HUES6 (cell line): ENCODE data around the gene RAB11FIP3.

Experiments used
- H3K27ac ChIP-seq: 2 replicates; pipeline ENCODE4 v1.7.0; 2013; ENCODE audit warnings: low read depth, mild to moderate bottlenecking, low read length, inconsistent platforms
- H3K27me3 ChIP-seq: 2 replicates; pipeline ENCODE4 v1.6.1; 2013; ENCODE audit warnings: low read length; ENCODE audit not compliant: control insufficient read depth, insufficient read depth
- H3K36me3 ChIP-seq: 2 replicates; pipeline ENCODE4 v1.6.1; 2013; ENCODE audit warnings: low read length; ENCODE audit not compliant: control insufficient read depth, insufficient read depth
- H3K4me1 ChIP-seq: 2 replicates; pipeline ENCODE4 v1.6.1; 2013; ENCODE audit warnings: low read length; ENCODE audit not compliant: control insufficient read depth, insufficient read depth
- H3K4me3 ChIP-seq: 2 replicates; pipeline ENCODE4 v1.5.1; 2013; ENCODE audit warnings: low read depth, low read length
- H3K9ac ChIP-seq: one replicate; pipeline ENCODE4 v1.6.1; 2013; ENCODE audit warnings: mild to moderate bottlenecking, low read length
- H3K9me3 ChIP-seq: 2 replicates; pipeline ENCODE4 v1.6.1; 2013; ENCODE audit warnings: low read depth, low read length; ENCODE audit not compliant: control insufficient read depth, insufficient read depth

Gene RAB11FIP3

DNA sequence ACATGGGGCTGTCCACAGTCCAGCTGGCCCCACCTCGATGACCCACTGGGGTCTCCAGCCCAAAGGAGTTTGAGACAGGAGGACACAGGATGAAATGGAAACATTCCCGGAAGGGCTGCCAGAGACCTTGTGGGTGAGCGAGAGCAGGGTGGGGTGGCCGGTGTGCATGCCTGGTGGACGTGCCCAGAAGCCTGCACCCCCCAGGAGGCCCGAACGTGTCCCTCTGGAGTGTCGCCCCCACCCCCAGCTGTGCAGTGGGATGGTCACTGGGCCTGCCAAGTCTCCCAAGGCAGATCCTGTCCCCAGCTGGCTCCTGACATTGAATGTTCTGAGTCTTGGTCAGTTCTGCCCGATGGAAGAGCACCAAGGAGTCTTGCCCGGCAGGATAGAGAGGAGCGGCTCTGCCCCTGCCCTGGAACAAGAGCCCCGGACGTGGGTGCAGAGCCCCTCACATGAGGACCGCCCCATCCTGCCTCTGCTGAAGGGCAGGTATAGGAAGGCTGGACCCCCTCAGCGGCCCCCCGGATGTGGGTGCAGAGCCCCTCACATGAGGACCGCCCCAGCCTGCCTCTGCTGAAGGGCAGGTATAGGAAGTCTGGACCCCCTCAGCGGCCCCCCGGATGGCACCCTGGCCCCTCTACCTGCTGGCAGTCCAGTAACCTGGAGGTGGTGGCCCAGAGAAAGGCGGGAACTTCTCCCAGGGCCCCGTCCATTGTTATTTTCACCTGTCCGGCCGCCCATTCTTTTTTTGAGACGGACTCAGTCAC, 99.0 kb downstream of the RAB11FIP3 start:
- no peak overlapping the region for H3K27ac ChIP-seq
- no peak overlapping the region for H3K4me3 ChIP-seq
- H3K9me3 ChIP-seq = no peaks in the 10 kb centered on the region
- H3K36me3 ChIP-seq = peaks cover 16% of the 10 kb centered on the region
- H3K4me1 ChIP-seq = peaks cover 30% of the 10 kb centered on the region
- no peaks in the 10 kb centered on the region for H3K27me3 ChIP-seq
- H3K9ac ChIP-seq = no peak overlapping the region

DNA sequence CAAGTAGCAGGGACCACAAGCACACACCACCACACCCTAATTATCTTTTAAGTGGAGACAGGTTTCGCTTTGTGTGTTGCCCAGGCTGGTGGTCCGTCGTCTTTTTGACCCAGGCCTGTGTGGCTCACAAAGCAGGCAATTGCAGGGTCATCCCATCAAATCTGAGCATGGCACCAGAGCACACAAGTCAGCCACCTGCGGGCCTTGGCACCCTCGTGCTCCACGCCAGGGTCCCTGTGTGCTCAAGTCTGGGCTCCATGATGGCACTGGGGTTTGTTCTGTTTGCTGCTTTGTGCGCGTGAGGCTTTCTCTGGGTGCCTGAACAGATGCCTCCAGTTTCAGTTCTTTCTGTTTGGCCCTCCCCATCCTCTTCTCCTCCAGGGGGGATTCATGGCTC, 99.7 kb downstream of the RAB11FIP3 start:
- Histone ChIP-seq H3K4me1 (peaks cover 35% of the 10 kb centered on the region), H3K27ac (no peak overlapping the region), H3K27me3 (no peaks in the 10 kb centered on the region), H3K9ac (no peak overlapping the region), H3K4me3 (no peak overlapping the region), H3K36me3 (peaks cover 17% of the 10 kb centered on the region), H3K9me3 (no peaks in the 10 kb centered on the region)

DNA sequence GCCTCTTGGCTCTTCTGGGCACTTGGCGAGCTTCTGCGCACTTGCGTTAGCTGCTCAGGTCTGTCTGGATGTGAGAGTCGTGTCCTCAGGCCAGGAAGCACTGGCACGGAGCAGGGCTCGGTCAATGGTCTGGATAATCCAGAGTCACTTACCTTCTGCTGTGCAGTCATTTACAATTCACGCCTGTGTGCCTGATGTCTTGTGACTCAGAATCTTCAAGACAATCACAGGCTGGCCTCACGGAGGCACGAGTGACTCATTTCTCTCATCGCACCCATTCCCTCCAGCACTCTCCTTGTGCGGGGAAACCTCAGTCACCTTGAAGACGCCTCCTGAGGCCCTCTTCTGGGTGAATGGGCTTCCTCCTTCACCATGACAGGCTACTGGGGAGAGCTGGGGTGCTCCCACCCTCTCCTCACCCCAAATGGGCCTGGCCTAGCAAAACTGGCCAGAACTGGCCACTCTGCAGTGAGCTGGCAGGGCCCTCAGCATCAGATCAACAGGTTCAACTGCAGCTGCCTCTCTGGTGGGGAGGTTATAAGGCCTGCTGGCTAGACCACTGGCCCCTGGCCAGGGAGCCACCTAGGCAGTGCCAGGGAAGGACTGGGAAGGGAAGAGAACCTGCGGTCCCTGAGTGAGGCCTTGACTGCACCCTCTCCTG, 100.2 kb downstream of the RAB11FIP3 start:
- Histone ChIP-seq H3K27ac (no peak overlapping the region), H3K4me3 (peak overlapping the region; percentile 80), H3K9ac (peak overlapping the region; percentile 88), H3K9me3 (no peaks in the 10 kb centered on the region), H3K27me3 (no peaks in the 10 kb centered on the region), H3K4me1 (peaks cover 35% of the 10 kb centered on the region), H3K36me3 (peaks cover 15% of the 10 kb centered on the region)

DNA sequence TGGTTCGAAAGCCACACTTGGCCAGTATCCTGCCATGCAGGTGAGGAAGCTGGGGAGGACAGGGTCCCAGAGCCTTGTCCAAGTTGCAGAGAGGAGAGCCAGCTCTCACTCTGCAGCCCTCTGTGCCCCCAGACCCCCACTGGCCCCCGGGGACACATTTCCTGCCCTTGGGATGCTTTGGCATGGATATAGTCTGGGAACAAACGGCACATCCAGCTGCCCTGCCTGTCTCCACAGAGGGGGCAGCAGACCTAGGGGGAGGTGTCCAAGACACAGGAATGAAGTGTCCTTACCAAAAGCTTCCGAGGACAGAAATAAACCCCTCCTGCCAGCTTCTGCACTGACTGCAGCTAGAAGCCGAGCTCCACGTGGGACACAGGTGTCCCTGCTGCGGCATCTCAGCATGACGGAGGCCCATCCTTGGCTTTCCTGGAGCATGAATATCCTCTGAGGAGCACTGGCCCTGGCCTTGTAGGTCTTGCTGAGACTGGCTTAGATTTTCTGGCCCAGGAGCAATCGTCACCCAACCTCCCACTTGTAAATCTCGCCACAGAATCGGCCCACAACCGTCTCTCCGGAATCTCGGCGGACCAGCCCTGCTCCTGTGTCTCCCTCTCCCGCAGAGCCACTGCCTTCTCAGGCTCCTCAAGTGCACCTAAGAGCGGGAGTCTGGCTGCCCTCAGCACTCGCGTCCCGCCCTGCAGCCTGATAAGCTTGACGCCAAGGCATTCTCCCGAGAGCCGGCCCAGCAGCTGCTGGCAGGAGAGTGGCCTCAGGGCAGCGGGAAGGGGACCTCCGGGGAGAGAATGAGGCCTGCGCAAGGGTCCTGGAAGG, 100.9 kb downstream of the RAB11FIP3 start:
- Histone ChIP-seq H3K9ac (peak overlapping the region; percentile 88), H3K27me3 (no peaks in the 10 kb centered on the region), H3K36me3 (peaks cover 11% of the 10 kb centered on the region; the same call in 1 of the 2 replicates), H3K27ac (peak overlapping the region; percentile 99), H3K9me3 (no peaks in the 10 kb centered on the region), H3K4me1 (peaks cover 35% of the 10 kb centered on the region), H3K4me3 (peak overlapping the region; percentile 80)

DNA sequence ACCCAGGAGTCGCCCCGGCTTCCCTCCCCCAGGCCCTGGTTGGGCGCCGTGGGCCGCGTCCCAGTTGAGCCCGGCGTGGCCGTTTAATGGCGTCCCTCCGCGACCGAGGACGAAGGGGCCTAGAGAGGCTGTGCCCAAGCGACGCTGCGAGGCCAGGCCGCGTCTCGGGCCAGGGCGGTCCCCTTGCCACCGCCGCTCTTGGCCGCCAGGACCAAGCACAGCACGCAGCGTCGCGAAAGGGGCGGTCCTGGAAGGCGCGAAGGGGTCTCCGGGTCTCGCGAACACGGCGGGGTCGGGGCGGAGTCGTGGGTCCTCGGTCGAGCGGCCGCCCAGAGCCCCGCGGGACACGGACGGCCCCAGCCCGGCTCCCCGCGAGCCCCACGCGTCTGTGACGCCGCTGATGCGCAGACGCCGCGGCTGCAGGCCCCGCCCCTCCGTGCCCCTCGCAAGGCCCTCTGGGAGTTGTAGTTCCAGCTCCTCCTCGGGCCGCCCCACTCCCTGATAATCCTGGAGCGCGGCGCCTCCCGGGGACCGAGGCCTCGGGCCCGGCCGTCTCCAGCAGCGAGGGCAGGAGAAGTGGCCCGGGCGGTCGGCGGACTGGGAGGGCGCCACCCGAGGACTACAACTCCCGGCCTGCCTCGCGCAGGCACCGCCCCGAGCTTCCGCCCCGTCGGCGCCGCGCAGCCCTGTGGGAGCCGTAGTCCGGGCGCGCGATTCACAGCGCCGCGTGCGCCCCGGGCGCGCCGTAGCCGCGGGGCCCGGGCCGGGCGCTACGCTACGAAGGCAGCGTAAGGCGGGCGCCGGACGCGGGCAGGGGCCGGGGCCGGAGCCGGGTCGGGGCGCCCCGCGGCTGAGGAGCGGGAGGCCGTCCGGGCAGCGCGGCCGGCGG, 101.8 kb downstream of the RAB11FIP3 start, which contains the start of gene CAPN15:
Gene CAPN15, plus strand, starts transcription at position 698 of the 889 bp plus-strand sequence. CDS start 19,127 bp downstream, outside the sequence.
- Histone ChIP-seq H3K27ac (peak within 1 kb of the TSS; percentile 99), H3K9ac (peak within 1 kb of the TSS; percentile 88), H3K9me3 (no peaks in the 10 kb centered on the region), H3K27me3 (no peaks in the 10 kb centered on the region), H3K4me3 (peak within 1 kb of the TSS; percentile 90), H3K4me1 (peaks cover 31% of the 10 kb centered on the region), H3K36me3 (peaks cover 11% of the 10 kb centered on the region; the same call in 1 of the 2 replicates)

DNA sequence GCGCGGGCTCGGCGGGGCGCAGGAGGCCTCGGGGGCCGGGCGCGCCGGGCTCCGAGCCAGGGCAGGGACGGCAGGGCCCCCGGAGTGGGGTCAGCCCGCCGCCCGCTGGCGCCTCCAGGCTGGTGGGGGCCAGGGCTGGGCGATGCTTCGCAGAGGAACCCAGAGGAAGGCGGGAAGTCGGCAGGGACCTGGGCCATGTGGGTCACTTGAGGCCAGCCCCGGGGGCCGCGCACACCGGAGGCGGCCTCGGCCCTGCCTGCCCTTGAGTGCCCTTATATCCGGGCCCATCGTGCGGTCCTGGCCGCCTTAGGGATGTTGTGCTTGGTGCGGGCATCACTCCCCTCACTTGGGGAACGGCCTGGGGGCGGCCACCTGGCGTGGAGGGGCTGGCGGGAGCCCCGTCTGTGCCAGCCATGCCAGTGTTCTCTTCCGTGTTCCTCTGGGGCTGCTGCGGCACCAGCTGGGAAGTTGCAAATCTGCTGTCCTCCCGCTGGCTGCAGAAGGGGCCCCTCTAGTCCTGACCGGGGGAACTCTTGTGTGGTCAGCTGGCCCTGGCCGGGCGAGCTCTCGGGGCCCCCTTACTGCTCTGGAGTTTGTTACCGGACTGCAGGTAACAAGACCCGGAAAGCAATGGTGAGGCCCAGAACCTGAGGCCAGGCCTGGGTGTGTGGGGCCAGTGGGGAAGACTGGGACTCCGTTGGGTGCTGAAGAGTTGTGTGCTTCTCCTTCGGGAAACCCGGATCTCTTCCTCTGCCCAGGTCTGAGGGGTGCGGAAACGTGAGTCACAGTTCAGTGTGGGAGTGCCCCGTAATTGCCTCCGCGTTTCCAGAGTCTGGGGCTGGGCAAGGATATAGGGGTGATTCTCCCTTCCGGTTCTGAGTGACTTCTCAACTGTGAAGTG, 102.9 kb downstream of the RAB11FIP3 start:
- peak overlapping the region; percentile 88 for H3K9ac ChIP-seq
- no peaks in the 10 kb centered on the region for H3K27me3 ChIP-seq
- peak overlapping the region; percentile 90 for H3K4me3 ChIP-seq
- H3K9me3 ChIP-seq = no peaks in the 10 kb centered on the region
- no peak overlapping the region for H3K27ac ChIP-seq
- peaks cover 30% of the 10 kb centered on the region for H3K4me1 ChIP-seq
- peaks cover 11% of the 10 kb centered on the region; the same call in 1 of the 2 replicates for H3K36me3 ChIP-seq

DNA sequence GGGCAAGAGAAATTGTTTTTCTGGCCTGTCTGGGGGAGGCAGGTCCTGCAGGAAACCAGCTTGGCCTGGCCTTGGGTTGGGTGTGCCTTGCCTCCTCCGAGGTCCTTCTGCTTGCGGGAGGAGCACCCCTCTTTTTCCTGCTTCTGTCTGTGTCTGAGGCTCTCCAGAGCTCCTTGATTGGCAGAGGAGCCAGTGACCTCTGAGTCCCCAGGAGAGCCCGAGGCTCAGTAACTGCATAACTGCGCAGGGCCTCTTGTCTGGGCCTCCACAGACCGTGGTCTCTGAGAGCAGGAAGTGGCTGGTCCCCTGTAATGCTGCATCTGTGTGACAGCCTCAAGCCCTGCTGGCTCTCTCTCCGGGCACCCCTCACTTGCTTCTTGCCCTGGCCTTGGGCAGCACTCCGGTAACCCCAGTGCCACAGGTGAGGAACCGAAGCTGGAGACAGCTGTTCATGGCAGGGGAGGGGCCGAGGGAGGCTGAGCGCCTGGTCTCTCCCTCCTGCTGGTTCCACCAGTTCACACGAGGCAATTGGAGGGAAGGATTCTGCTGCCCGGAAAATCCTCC, 103.6 kb downstream of the RAB11FIP3 start:
- peaks cover 11% of the 10 kb centered on the region; the same call in 1 of the 2 replicates for H3K36me3 ChIP-seq
- no peak overlapping the region for H3K27ac ChIP-seq
- no peaks in the 10 kb centered on the region for H3K9me3 ChIP-seq
- H3K4me1 ChIP-seq = peaks cover 33% of the 10 kb centered on the region
- H3K4me3 ChIP-seq = peak overlapping the region; percentile 90
- no peaks in the 10 kb centered on the region for H3K27me3 ChIP-seq
- H3K9ac ChIP-seq = peak overlapping the region; percentile 88

- Histone ChIP-seq H3K27ac (no peak overlapping the region), H3K36me3 (peaks cover 11% of the 10 kb centered on the region; the same call in 1 of the 2 replicates), H3K9me3 (no peaks in the 10 kb centered on the region), H3K9ac (no peak overlapping the region), H3K4me3 (no peak overlapping the region), H3K4me1 (peaks cover 32% of the 10 kb centered on the region), H3K27me3 (no peaks in the 10 kb centered on the region)
Observed at GRCh38 chr16:530111-530817, 104.8 kb downstream of the RAB11FIP3 start.

DNA sequence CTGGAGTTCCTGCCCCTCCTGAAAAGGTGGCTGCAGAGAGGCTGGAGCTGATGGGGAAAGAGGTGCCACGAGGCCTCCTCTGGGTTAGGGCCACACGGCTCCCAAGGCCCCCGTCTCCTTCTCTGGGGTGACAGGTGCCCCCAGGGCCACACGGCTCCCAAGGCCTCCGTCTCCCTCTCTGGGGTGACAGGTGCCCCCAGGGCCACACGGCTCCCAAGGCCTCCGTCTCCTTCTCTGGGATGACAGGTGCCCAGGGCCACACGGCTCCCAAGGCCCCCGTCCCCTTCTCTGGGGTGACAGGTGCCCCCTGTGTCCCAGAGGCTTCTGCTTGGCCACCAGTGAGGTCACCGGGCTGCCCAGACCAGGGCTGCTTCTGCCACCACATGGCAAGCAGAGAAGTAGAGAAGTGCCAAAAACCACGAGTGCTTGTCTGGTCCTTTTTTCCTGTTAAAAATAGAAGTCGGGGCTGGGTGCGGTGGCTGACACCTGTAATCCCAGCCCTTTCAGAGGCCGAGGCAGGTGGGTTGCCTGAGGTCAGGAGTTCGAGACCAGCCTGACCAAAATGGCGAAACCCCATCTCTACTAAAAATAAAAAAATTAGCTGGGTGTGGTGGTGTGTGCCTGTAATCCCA, 106.2 kb downstream of the RAB11FIP3 start:
- peaks cover 19% of the 10 kb centered on the region for H3K4me1 ChIP-seq
- peaks cover 14% of the 10 kb centered on the region for H3K36me3 ChIP-seq
- H3K9me3 ChIP-seq = no peaks in the 10 kb centered on the region
- H3K4me3 ChIP-seq = no peak overlapping the region
- no peak overlapping the region for H3K27ac ChIP-seq
- no peaks in the 10 kb centered on the region for H3K27me3 ChIP-seq
- H3K9ac ChIP-seq = no peak overlapping the region
